HCT116 (cell line): ENCODE measurements around the gene TIAM1. TPM values are rescaled to one million over a fixed set of nuclear protein-coding genes. Genes with fewer than 3 reads are reported as not detected.

ENCODE experiments used
- ATAC-seq: fragments of 200-7000 bp; cut with Tn5 transposase; 2 replicates; pipeline ENCODE4 v1.9.1; 2020; ENCODE audit warnings: mild to moderate bottlenecking, moderate library complexity
- BruUV-seq: library from RNA; stranded (reverse); fragments of 400-500 nt; replicated peaks from 2 replicates; lab custom pipeline; 2021; lab: Mats Ljungman, UMichigan
- CTCF ChIA-PET: fragments of 300-600 bp; sonication (Branson Sonifier 250); formaldehyde crosslinking; loops from one replicate; lab custom pipeline; 2021; ENCODE audit warnings: antibody characterized with exemption; lab: Charles Lee
- POLR2A ChIA-PET: fragments of 300-600, 350-600 bp; sonication (Branson Sonifier 250); formaldehyde crosslinking; loops from one replicate; lab custom pipeline; 2021; ENCODE audit warnings: antibody characterized with exemption; lab: Charles Lee
- RAD21 ChIA-PET, 2 experiments: fragments of 300-600 bp; sonication (Branson Sonifier 250); formaldehyde crosslinking; loops; one replicate each; lab custom pipeline; 2023; ENCODE audit warnings: low total read pairs in 2 of 2; ENCODE audit not compliant: uncharacterized antibody in 2 of 2, unreplicated experiment in 2 of 2, low non-redundant PET in 1 of 2; lab: Charles Lee
- DNase-seq: peaks from one replicate; pipeline ENCODE4 v3.0.0-alpha.2; 2010; ENCODE audit warnings: low read depth, low spot score
- H2AFZ ChIP-seq: fragments of 200-600 bp; shearing (Covaris generic), sonication (generic); 2 replicates; pipeline ENCODE4 v1.6.1; 2017; ENCODE audit warnings: low read depth, mixed run types, mixed read lengths, antibody characterized with exemption, low read length; ENCODE audit not compliant: poor library complexity, severe bottlenecking
- H3K27ac ChIP-seq: 2 replicates; pipeline ENCODE4 v1.5.1; 2012; ENCODE audit warnings: low read depth, low read length
- H3K27me3 ChIP-seq: fragments of 200-600 bp; sonication (generic); 2 replicates; pipeline ENCODE4 v1.6.1; 2016; ENCODE audit warnings: mixed run types, low read length, mixed read lengths; ENCODE audit not compliant: insufficient read depth
- H3K36me3 ChIP-seq, 2 experiments: fragments of 200-500 bp in 1 of 2; fragments of 200-600 bp in 1 of 2; sonication (Bioruptor generic) in 1 of 2; sonication (generic) in 1 of 2; 2 replicates each; pipeline versions ENCODE4 v1.5.1 to v1.6.1; 2014 to 2016; ENCODE audit warnings: low read length in 2 of 2, inconsistent platforms in 1 of 2, mixed read lengths in 1 of 2, mixed run types in 1 of 2; ENCODE audit not compliant: insufficient read depth in 2 of 2, control insufficient read depth in 1 of 2
- H3K4me1 ChIP-seq, 2 experiments: fragments of 200-600 bp in 1 of 2; sonication (generic) in 1 of 2; 2 replicates each; pipeline versions ENCODE4 v1.5.1 to v1.6.1; 2012 to 2017; ENCODE audit warnings: low read length in 2 of 2, inconsistent platforms in 1 of 2, mild to moderate bottlenecking in 1 of 2, mixed read lengths in 1 of 2, mixed run types in 1 of 2, moderate library complexity in 1 of 2; ENCODE audit not compliant: insufficient read depth in 2 of 2, control insufficient read depth in 1 of 2
- H3K4me2 ChIP-seq: fragments of 200-600 bp; sonication (generic); 2 replicates; pipeline ENCODE4 v1.6.1; 2017; ENCODE audit warnings: mixed run types, low read length, mixed read lengths
- H3K4me3 ChIP-seq, 2 experiments: fragments of 200-600 bp in 1 of 2; sonication (generic) in 1 of 2; replicated peaks in 1 of 2; 2 replicates each; pipeline ENCODE4 v1.5.1; 2011 to 2016; ENCODE audit warnings: low read length in 2 of 2, control low read depth in 1 of 2, low read depth in 1 of 2, mild to moderate bottlenecking in 1 of 2, mixed read lengths in 1 of 2, mixed run types in 1 of 2
- H3K79me2 ChIP-seq: fragments of 200-600 bp; sonication (generic); 2 replicates; pipeline ENCODE4 v1.6.1; 2017; ENCODE audit warnings: mild to moderate bottlenecking, mixed run types, low read length, moderate library complexity, mixed read lengths; ENCODE audit not compliant: insufficient read depth
- H3K9ac ChIP-seq: fragments of 200-600 bp; sonication (generic); 2 replicates; pipeline ENCODE4 v1.6.1; 2016; ENCODE audit warnings: low read length, mixed read lengths
- H3K9me2 ChIP-seq: fragments of 200-600 bp; sonication (generic), shearing (Covaris generic); 2 replicates; pipeline ENCODE4 v1.6.1; 2017; ENCODE audit warnings: mixed run types, mild to moderate bottlenecking, moderate library complexity; ENCODE audit not compliant: insufficient read depth
- H3K9me3 ChIP-seq, 2 experiments: fragments of 200-500 bp in 1 of 2; fragments of 200-600 bp in 1 of 2; sonication (Bioruptor generic) in 1 of 2; sonication (generic) in 1 of 2; 2 replicates each; pipeline ENCODE4 v1.6.1; 2014 to 2017; ENCODE audit warnings: low read length in 2 of 2, mixed read lengths in 2 of 2, inconsistent platforms in 1 of 2, low read depth in 1 of 2, mild to moderate bottlenecking in 1 of 2, mixed run types in 1 of 2, moderate library complexity in 1 of 2; ENCODE audit not compliant: control insufficient read depth in 1 of 2, insufficient read depth in 1 of 2
- H4K20me1 ChIP-seq: fragments of 200-600 bp; sonication (generic), shearing (Covaris generic); 2 replicates; pipeline ENCODE4 v1.6.1; 2017; ENCODE audit warnings: mixed run types, mild to moderate bottlenecking, moderate library complexity; ENCODE audit not compliant: insufficient read depth
- ELF1 ChIP-seq: IDR thresholded peaks from 2 replicates; pipeline ENCODE4 v1.6.1; 2012; ENCODE audit warnings: low read depth, borderline replicate concordance
- FOSL1 ChIP-seq: IDR thresholded peaks from 2 replicates; pipeline ENCODE4 v1.6.1; 2012; ENCODE audit warnings: low read depth
- RAD21 ChIP-seq: IDR thresholded peaks from 2 replicates; pipeline ENCODE4 v1.6.1; 2012; ENCODE audit warnings: low read depth, mild to moderate bottlenecking
- SP1 ChIP-seq: IDR thresholded peaks from 2 replicates; pipeline ENCODE4 v1.6.1; 2012; ENCODE audit warnings: low read depth
- YY1 ChIP-seq: IDR thresholded peaks from 2 replicates; pipeline ENCODE4 v1.6.1; 2011; ENCODE audit warnings: low read length, low read depth, moderate library complexity, mild to moderate bottlenecking; ENCODE audit not compliant: insufficient replicate concordance; ENCODE audit errors: extremely low read depth
- ZFX ChIP-seq: fragments of 450-650 bp; IDR thresholded peaks from 2 replicates; pipeline ENCODE4 v1.6.1; 2017
- intact Hi-C: fragments of 100-400 bp; cut with micrococcal nuclease; formaldehyde crosslinking; loops from 2 replicates; pipeline ENCODE4 v1.10.0; 2022
- total RNA-seq: library from RNA; stranded (reverse); gene quantifications from one replicate; pipeline ENCODE4 v1.2.1, GENCODE V29; 2021; ENCODE audit not compliant: unreplicated experiment

Gene TIAM1
- total RNA-seq, 1 experiment from 2014 or later, result 47.8 TPM

- TF ChIP-seq RAD21 (no peak), ZFX (no peak), ELF1 (no peak), SP1 (no peak)
- Histone ChIP-seq H3K4me1 (no peaks in the 10 kb centered on the region), H3K4me2 (no peak overlapping the region), H3K9me2 (no peaks in the 10 kb centered on the region), H3K4me3 (no peak overlapping the region), H3K9ac (no peak overlapping the region), H2AFZ (no peak overlapping the region), H3K9me3 (no peaks in the 10 kb centered on the region), H3K36me3 (no peaks in the 10 kb centered on the region), H3K27ac (no peak overlapping the region), H3K79me2 (no peaks in the 10 kb centered on the region), H3K27me3 (no peaks in the 10 kb centered on the region), H4K20me1 (no peaks in the 10 kb centered on the region)
- DNase-seq (no peak), ATAC-seq (no peak)
- POLR2A ChIA-PET, result no interaction called here
- intact Hi-C loops, result no loop called here
- CTCF ChIA-PET, result no interaction called here
- no TSS peak for BruUV-seq
- RAD21 ChIA-PET, result no interaction called here
Measured at GRCh38 chr21:31176080-31176551, 167.9 kb downstream of the TIAM1 start.

GRCh38 chr21:31173881-31174555 is 170.0 kb downstream of the TIAM1 start:
- H3K9me3 ChIP-seq, result no peaks in the 10 kb centered on the region
- intact Hi-C loops, result no loop called here
- POLR2A ChIA-PET, result no interaction called here
- no peak overlapping the region for H3K4me2 ChIP-seq
- BruUV-seq, result no TSS peak
- TF ChIP-seq FOSL1, result no peak
- no peak for TF ChIP-seq YY1
- TF ChIP-seq ELF1, result no peak
- H3K36me3 ChIP-seq, result no peaks in the 10 kb centered on the region
- no peak overlapping the region for H3K27ac ChIP-seq
- H3K9ac ChIP-seq, result no peak overlapping the region
- H2AFZ ChIP-seq, result no peak overlapping the region
- ATAC-seq (no peak), DNase-seq (no peak)
- no peaks in the 10 kb centered on the region for H3K79me2 ChIP-seq
- H3K27me3 ChIP-seq, result no peaks in the 10 kb centered on the region
- no peak overlapping the region for H3K4me3 ChIP-seq
- RAD21 ChIA-PET, result no interaction called here
- H3K4me1 ChIP-seq, result no peaks in the 10 kb centered on the region
- no peaks in the 10 kb centered on the region for H3K9me2 ChIP-seq
- no peaks in the 10 kb centered on the region for H4K20me1 ChIP-seq
- CTCF ChIA-PET, result no interaction called here
